GM13976 (cell line): ENCODE results near the gene FTCD.

Experiments
- DNase-seq: peaks from one replicate; pipeline ENCODE4 v3.0.0; 2012; ENCODE audit warnings: low spot score
- CTCF ChIP-seq: IDR thresholded peaks from 2 replicates; pipeline ENCODE4 v1.5.1; 2012; ENCODE audit warnings: borderline replicate concordance, mild to moderate bottlenecking; ENCODE audit not compliant: insufficient read depth; ENCODE audit errors: extremely low read depth, missing control alignments, control extremely low read depth
- in situ Hi-C: fragments of 300-500 bp; cut with MboI; formaldehyde crosslinking; loops from one replicate; pipeline ENCODE4 v1.12.0; 2022; ENCODE audit warnings: low sequenced_read_pairs, mixed read lengths, inconsistent platforms; ENCODE audit not compliant: unreplicated experiment

The FTCD gene

GRCh38 chr21:46159390-46159789 lies 4.0 kb upstream of the FTCD start:
- in situ Hi-C loops, result no loop called here
- no peak for TF ChIP-seq CTCF
- DNase-seq, result no peak

DNA sequence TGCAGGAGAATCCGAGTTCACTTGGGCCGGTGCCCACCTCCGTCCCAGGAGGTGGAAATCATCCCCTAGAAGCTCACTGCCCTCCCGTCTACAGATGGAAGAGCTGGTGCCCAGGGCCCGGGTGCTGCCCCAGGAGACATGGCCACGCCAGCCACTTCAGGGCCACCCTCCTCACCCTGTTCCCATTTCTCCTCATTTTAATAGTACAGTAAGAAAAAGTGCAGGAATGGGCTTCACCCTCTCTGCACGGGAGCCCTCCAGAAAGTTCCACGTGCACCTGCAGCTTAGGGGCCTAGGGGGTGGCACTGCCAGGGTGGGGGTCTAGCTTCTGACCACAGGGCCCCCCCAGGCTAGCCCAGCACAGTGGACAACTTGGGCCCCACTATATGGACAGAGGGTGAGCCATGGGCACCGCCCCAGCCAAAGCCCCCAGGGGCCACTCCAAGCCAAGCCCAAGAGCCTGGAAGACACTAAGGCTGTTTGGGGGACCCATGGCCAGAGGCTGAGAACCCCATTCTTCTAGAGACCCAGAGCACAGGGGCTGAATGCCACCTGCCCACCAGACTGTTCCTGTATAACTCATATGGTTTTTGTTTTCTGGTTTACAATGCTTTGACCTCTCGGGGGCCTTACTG lies 3.4 kb upstream of the FTCD start:
- TF ChIP-seq CTCF, result no peak
- in situ Hi-C loops, result no loop called here
- DNase-seq, result no peak

DNA sequence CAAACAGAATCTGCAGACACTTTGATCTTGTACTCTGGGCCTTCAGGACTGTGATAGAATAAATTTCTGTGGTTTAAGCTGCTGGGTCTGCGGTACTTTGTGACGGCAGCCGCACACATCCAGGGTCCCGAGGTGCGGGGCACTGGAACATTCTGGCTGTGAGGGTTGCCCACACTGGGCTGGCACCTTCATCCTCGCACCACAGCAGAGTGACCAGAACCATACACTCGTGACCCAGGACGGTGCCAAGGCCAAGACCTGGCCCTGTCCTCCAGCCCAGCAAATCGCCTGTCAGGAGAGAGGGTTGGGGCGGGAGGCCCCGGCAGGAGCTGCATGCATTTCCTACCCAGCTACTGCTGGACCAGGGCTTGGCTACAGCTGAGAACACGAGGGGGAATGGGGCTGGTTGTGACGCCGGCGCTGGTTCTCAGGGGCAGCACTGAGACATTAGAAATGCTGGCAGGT lies 2.6 kb upstream of the FTCD start:
- no peak for DNase-seq
- in situ Hi-C loops, result no loop called here
- TF ChIP-seq CTCF, result no peak

- in situ Hi-C loops, result no loop called here
- TF ChIP-seq CTCF, result no peak
- DNase-seq, result no peak
Measured at GRCh38 chr21:46157396-46157986, 2.1 kb upstream of the FTCD start.

- no peak for DNase-seq
- in situ Hi-C loops, result no loop called here
- no peak for TF ChIP-seq CTCF
Measured at GRCh38 chr21:46156678-46157077, 1.3 kb upstream of the FTCD start.

- no peak for DNase-seq
- TF ChIP-seq CTCF, result no peak
- in situ Hi-C loops, result no loop called here
Measured at GRCh38 chr21:46156378-46156645, 933 bp upstream of the FTCD start.
